OCI-LY7 (cell line): Measurements from ENCODE around the gene TMEM179. TPM values are rescaled to one million over a fixed set of nuclear protein-coding genes. Genes with fewer than 3 reads are reported as not detected.
"Not testable (repeated sequence)": the region's sequence is repeated elsewhere in the genome, so short reads cannot be mapped to it uniquely, and the experiment has no call there.

Experiments
- Bru-seq: library from RNA; stranded (reverse); fragments of 400-500 nt; gene quantifications from one replicate; lab custom pipeline; 2021; lab: Mats Ljungman, UMichigan
- BruChase-seq, 2 experiments: library from RNA; stranded (reverse); fragments of 400-500 nt; gene quantifications; one replicate each; lab custom pipeline; 2021; lab: Mats Ljungman, UMichigan
- BruUV-seq: library from RNA; stranded (reverse); fragments of 400-500 nt; replicated peaks from 2 replicates; lab custom pipeline; 2021; lab: Mats Ljungman, UMichigan
- CTCF ChIA-PET: fragments of 300-600 bp; sonication (Branson Sonifier 250); formaldehyde crosslinking; loops from one replicate; lab custom pipeline; 2022; ENCODE audit warnings: antibody characterized with exemption; ENCODE audit not compliant: unreplicated experiment; lab: Charles Lee
- POLR2A ChIA-PET: fragments of 300-600 bp; sonication (Branson Sonifier 250); formaldehyde crosslinking; loops from one replicate; lab custom pipeline; 2022; ENCODE audit warnings: antibody characterized with exemption; lab: Charles Lee
- DNase-seq: peaks from one replicate; pipeline ENCODE4 v3.0.0-alpha.2; 2015; ENCODE audit warnings: low spot score
- H2AFZ ChIP-seq: fragments of 200-600 bp; sonication (generic), shearing (Covaris generic); 2 replicates; pipeline ENCODE4 v1.6.1; 2014; ENCODE audit warnings: mild to moderate bottlenecking, antibody characterized with exemption, low read length, moderate library complexity
- H3K27ac ChIP-seq: fragments of 200-600 bp; sonication (generic); 2 replicates; pipeline ENCODE4 v1.5.1; 2014; ENCODE audit warnings: mixed run types, low read depth, mild to moderate bottlenecking, moderate library complexity, low read length, inconsistent platforms; ENCODE audit not compliant: poor library complexity, severe bottlenecking
- H3K36me3 ChIP-seq: fragments of 200-600 bp; sonication (generic); 2 replicates; pipeline ENCODE4 v1.6.1; 2014; ENCODE audit warnings: mild to moderate bottlenecking, antibody characterized with exemption, low read length, moderate library complexity, mixed read lengths; ENCODE audit not compliant: insufficient read depth
- H3K4me1 ChIP-seq: fragments of 200-600 bp; sonication (generic); 2 replicates; pipeline ENCODE4 v1.5.1; 2014; ENCODE audit warnings: mild to moderate bottlenecking, low read length; ENCODE audit not compliant: insufficient read depth, poor library complexity, severe bottlenecking
- H3K4me2 ChIP-seq: fragments of 200-600 bp; sonication (generic); 2 replicates; pipeline ENCODE4 v1.6.1; 2014; ENCODE audit warnings: mild to moderate bottlenecking, low read length
- H3K4me3 ChIP-seq: fragments of 200-600 bp; sonication (generic); 2 replicates; pipeline ENCODE4 v1.5.1; 2014; ENCODE audit warnings: mild to moderate bottlenecking, low read depth, low read length; ENCODE audit not compliant: poor library complexity, severe bottlenecking
- H3K79me2 ChIP-seq: fragments of 200-600 bp; sonication (generic); 2 replicates; pipeline ENCODE4 v1.6.1; 2016; ENCODE audit warnings: low read depth, mild to moderate bottlenecking, low read length, moderate library complexity, mixed read lengths; ENCODE audit not compliant: insufficient read depth
- H3K9me2 ChIP-seq: fragments of 200-600 bp; sonication (generic); 2 replicates; pipeline ENCODE4 v1.6.1; 2016; ENCODE audit warnings: mild to moderate bottlenecking, low read length, mixed read lengths; ENCODE audit not compliant: insufficient read depth
- H3K9me3 ChIP-seq: fragments of 200-600 bp; sonication (generic); 2 replicates; pipeline ENCODE4 v1.6.1; 2014; ENCODE audit warnings: mild to moderate bottlenecking, mixed run types, low read length, mixed read lengths
- H4K20me1 ChIP-seq: fragments of 200-600 bp; sonication (generic); 2 replicates; pipeline ENCODE4 v1.6.1; 2014; ENCODE audit warnings: mild to moderate bottlenecking, antibody characterized with exemption, low read length, moderate library complexity, mixed read lengths; ENCODE audit not compliant: insufficient read depth
- CTCF ChIP-seq: fragments of 200-600 bp; sonication (generic); conservative IDR thresholded peaks from 2 replicates; pipeline ENCODE4 v1.5.1; 2014; ENCODE audit warnings: mild to moderate bottlenecking, antibody characterized with exemption, low read length, moderate library complexity, mixed read lengths
- EZH2phosphoT487 ChIP-seq: fragments of 200-600 bp; sonication (generic); IDR thresholded peaks from 2 replicates; pipeline ENCODE4 v1.6.1; 2018; ENCODE audit warnings: low read depth, borderline replicate concordance, mild to moderate bottlenecking, mixed run types, antibody characterized with exemption, low read length, moderate library complexity, mixed read lengths
- intact Hi-C: fragments of 100-400 bp; cut with micrococcal nuclease; formaldehyde crosslinking; loops from one replicate; pipeline ENCODE4 v1.10.0; 2022; ENCODE audit not compliant: unreplicated experiment
- long read RNA-seq: library from polyadenylated mRNA; stranded (forward); transcript quantifications from one replicate; pipeline ENCODE4 v2.0.0, GENCODE V29; 2022
- total RNA-seq, 2 experiments: library from RNA; depleted of rRNA in 1 of 2; stranded (reverse); fragments of >200 nt in 1 of 2; shearing (Covaris generic) in 1 of 2; gene quantifications; 2 replicates each; pipeline ENCODE4 v1.2.3, GENCODE V29; 2014 to 2022

The TMEM179 gene
- total RNA-seq (2014; rRNA removed; shearing (Covaris generic)): not detected in 2 replicates
- total RNA-seq (2022): not detected in 2 replicates
- not detected for Bru-seq, nascent RNA
- BruChase-seq, experiment 1, labeled RNA remaining after a 6-hour chase: not detected
- BruChase-seq, experiment 2, labeled RNA remaining after a 2-hour chase: not detected
- long read RNA-seq: 0 reads

GRCh38 chr14:104604458-104605449, at the start of gene TMEM179:
Gene TMEM179 (minus strand): TSS chr14:104604772. CDS start chr14:104604741, 31 bp downstream.
- TF ChIP-seq EZH2phosphoT487 (no peak), CTCF (no peak)
- intact Hi-C loops: no loop called here
- Histone ChIP-seq H4K20me1 (no peaks in the 10 kb centered on the region), H3K9me3 (no peaks in the 10 kb centered on the region), H3K36me3 (no peaks in the 10 kb centered on the region), H3K4me2 (no peak within 1 kb of the TSS), H3K4me1 (no peaks in the 10 kb centered on the region), H3K79me2 (no peaks in the 10 kb centered on the region), H3K9me2 (no peaks in the 10 kb centered on the region), H3K27ac (no peak within 1 kb of the TSS), H3K4me3 (no peak within 1 kb of the TSS), H2AFZ (no peak within 1 kb of the TSS)
- ChIA-PET CTCF (no interaction called here), POLR2A (no interaction called here)
- no peak for DNase-seq
- no TSS peak for BruUV-seq

- intact Hi-C loops: no loop called here
- DNase-seq: no peak
- no peak overlapping the region for H3K4me3 ChIP-seq
- no peaks in the 10 kb centered on the region for H3K9me2 ChIP-seq
- H4K20me1 ChIP-seq: no peaks in the 10 kb centered on the region
- no peak overlapping the region for H3K27ac ChIP-seq
- peaks cover 57% of the 10 kb centered on the region for H3K4me1 ChIP-seq
- no peaks in the 10 kb centered on the region for H3K9me3 ChIP-seq
- POLR2A ChIA-PET: no interaction called here
- CTCF ChIA-PET: no interaction called here
- no peak overlapping the region for H3K4me2 ChIP-seq
- TF ChIP-seq CTCF (no peak), EZH2phosphoT487 (no peak)
- no peaks in the 10 kb centered on the region for H3K36me3 ChIP-seq
- no peak overlapping the region for H2AFZ ChIP-seq
- H3K79me2 ChIP-seq: no peaks in the 10 kb centered on the region
- no TSS peak for BruUV-seq
These were observed 49.5 kb upstream of the TMEM179 start for GRCh38 chr14:104654119-104654518.

GRCh38 chr14:104653130-104653920, 48.8 kb upstream of the TMEM179 start:
- POLR2A ChIA-PET, BruUV-seq: not testable (repeated sequence)

More at GRCh38 chr14:104653130-104653920, 48.8 kb upstream of the TMEM179 start:
- H3K9me3 ChIP-seq, H4K20me1 ChIP-seq, H3K79me2 ChIP-seq, intact Hi-C loops, DNase-seq, H3K27ac ChIP-seq, H3K9me2 ChIP-seq, H3K36me3 ChIP-seq, H3K4me2 ChIP-seq, H2AFZ ChIP-seq, H3K4me3 ChIP-seq: not testable (repeated sequence)
- H3K4me1 ChIP-seq: peaks cover 49% of the 10 kb centered on the region
- CTCF ChIA-PET: interaction anchor here (0.5 kb wide), 1 partner anchor 258 kb away, joined by 3 read pairs; no protein-coding TSS in a partner anchor
